H9 (cell line): ENCODE data around the gene HSD17B12. TPM values are rescaled to one million over a fixed set of nuclear protein-coding genes. Genes with fewer than 3 reads are reported as not detected.

Experiments
- DNase-seq: peaks from one replicate; pipeline ENCODE4 v3.0.0-alpha.2; 2017
- H2AFZ ChIP-seq: one replicate; pipeline ENCODE4 v1.6.1; 2013; ENCODE audit warnings: mild to moderate bottlenecking, low read length, control low read depth, moderate library complexity
- H2AK5ac ChIP-seq: 2 replicates; pipeline ENCODE4 v1.6.1; 2013; ENCODE audit warnings: low read length, control low read depth, mixed read lengths; ENCODE audit not compliant: insufficient read length
- H2BK120ac ChIP-seq: one replicate; pipeline ENCODE4 v1.6.1; 2013; ENCODE audit warnings: low read depth, mild to moderate bottlenecking, low read length, control low read depth, inconsistent platforms; ENCODE audit not compliant: poor library complexity, severe bottlenecking
- H2BK12ac ChIP-seq: 2 replicates; pipeline ENCODE4 v1.6.1; 2013; ENCODE audit warnings: low read length, control low read depth, mixed read lengths, low read depth; ENCODE audit not compliant: insufficient read length
- H2BK15ac ChIP-seq: 2 replicates; pipeline ENCODE4 v1.6.1; 2013; ENCODE audit warnings: low read depth, low read length, control low read depth
- H2BK20ac ChIP-seq: one replicate; pipeline ENCODE4 v1.6.1; 2013; ENCODE audit warnings: low read depth, mild to moderate bottlenecking, low read length, control low read depth, inconsistent platforms; ENCODE audit not compliant: poor library complexity, severe bottlenecking
- H2BK5ac ChIP-seq: 2 replicates; pipeline ENCODE4 v1.6.1; 2013; ENCODE audit warnings: low read length, control low read depth, mixed read lengths; ENCODE audit not compliant: insufficient read length
- H3K14ac ChIP-seq: 2 replicates; pipeline ENCODE4 v1.6.1; 2013; ENCODE audit warnings: low read length, control low read depth; ENCODE audit not compliant: insufficient read depth
- H3K18ac ChIP-seq: 2 replicates; pipeline ENCODE4 v1.6.1; 2013; ENCODE audit warnings: low read depth, mild to moderate bottlenecking, mixed read lengths, low read length, control low read depth; ENCODE audit not compliant: insufficient read length
- H3K23ac ChIP-seq: 2 replicates; pipeline ENCODE4 v1.6.1; 2013; ENCODE audit warnings: low read length, control low read depth, mixed read lengths, low read depth; ENCODE audit not compliant: insufficient read length
- H3K23me2 ChIP-seq: 2 replicates; pipeline ENCODE4 v1.6.1; 2013; ENCODE audit warnings: low read depth, mild to moderate bottlenecking, mixed read lengths, low read length, control low read depth; ENCODE audit not compliant: insufficient read length, poor library complexity, severe bottlenecking
- H3K27ac ChIP-seq: 2 replicates; pipeline ENCODE4 v1.5.1; 2013; ENCODE audit warnings: low read length, control low read depth, mixed read lengths, low read depth; ENCODE audit not compliant: insufficient read length
- H3K27me3 ChIP-seq: 2 replicates; pipeline ENCODE4 v1.6.1; 2013; ENCODE audit warnings: low read length, control low read depth, inconsistent platforms; ENCODE audit not compliant: insufficient read depth
- H3K4ac ChIP-seq: 2 replicates; pipeline ENCODE4 v1.6.1; 2013; ENCODE audit warnings: low read depth, mild to moderate bottlenecking, control low read depth, inconsistent platforms, low read length, moderate library complexity
- H3K4me1 ChIP-seq: 2 replicates; pipeline ENCODE4 v1.6.1; 2013; ENCODE audit warnings: low read length, control low read depth, inconsistent platforms; ENCODE audit not compliant: insufficient read depth
- H3K4me2 ChIP-seq: 2 replicates; pipeline ENCODE4 v1.6.1; 2013; ENCODE audit warnings: low read length, control low read depth, mixed read lengths; ENCODE audit not compliant: insufficient read length, insufficient read depth
- H3K56ac ChIP-seq: 2 replicates; pipeline ENCODE4 v1.6.1; 2013; ENCODE audit warnings: low read depth, mild to moderate bottlenecking, mixed read lengths, low read length, control low read depth; ENCODE audit not compliant: insufficient read length
- H3K79me1 ChIP-seq: 2 replicates; pipeline ENCODE4 v1.6.1; 2013; ENCODE audit warnings: low read depth, mild to moderate bottlenecking, moderate library complexity, low read length, control low read depth, inconsistent platforms; ENCODE audit not compliant: insufficient read depth, poor library complexity, severe bottlenecking
- H3K79me2 ChIP-seq: 2 replicates; pipeline ENCODE4 v1.6.1; 2013; ENCODE audit warnings: low read length, control low read depth, inconsistent platforms; ENCODE audit not compliant: insufficient read depth
- H3K9ac ChIP-seq: 2 replicates; pipeline ENCODE4 v1.6.1; 2013; ENCODE audit warnings: low read length, control low read depth, mixed read lengths; ENCODE audit not compliant: insufficient read length; ENCODE audit errors: extremely low read depth
- H3K9me3 ChIP-seq: one replicate; pipeline ENCODE4 v1.6.1; 2013; ENCODE audit warnings: low read depth, low read length, inconsistent platforms; ENCODE audit not compliant: control insufficient read depth
- H3T11ph ChIP-seq: one replicate; pipeline ENCODE4 v1.6.1; 2013; ENCODE audit warnings: mild to moderate bottlenecking, low read length, control low read depth, inconsistent platforms
- H4K20me1 ChIP-seq: one replicate; pipeline ENCODE4 v1.6.1; 2013; ENCODE audit not compliant: control insufficient read depth, insufficient read length, insufficient read depth
- H4K5ac ChIP-seq: 2 replicates; pipeline ENCODE4 v1.6.1; 2013; ENCODE audit warnings: low read depth, mild to moderate bottlenecking, mixed read lengths, low read length, control low read depth; ENCODE audit not compliant: insufficient read length
- H4K8ac ChIP-seq: replicated peaks from 2 replicates; pipeline ENCODE4 v1.6.1; 2013; ENCODE audit warnings: low read length, control low read depth, mixed read lengths, low read depth; ENCODE audit not compliant: insufficient read length
- H4K91ac ChIP-seq: 2 replicates; pipeline ENCODE4 v1.6.1; 2013; ENCODE audit warnings: low read depth, mild to moderate bottlenecking, moderate library complexity, mixed read lengths, low read length, control low read depth; ENCODE audit not compliant: insufficient read length
- H3K27ac Mint-ChIP-seq, 3 experiments: 2 replicates in 2 of 3; 3 replicates in 1 of 3; pipeline ENCODE4 v1.8.0; 2020 to 2021; ENCODE audit warnings: mixed read lengths in 3 of 3, mild to moderate bottlenecking in 1 of 3, moderate library complexity in 1 of 3
- H3K27me3 Mint-ChIP-seq: 2 replicates; pipeline ENCODE4 v1.8.0; 2021; ENCODE audit warnings: low read depth, mild to moderate bottlenecking, moderate library complexity, mixed read lengths
- H3K36me3 Mint-ChIP-seq, 3 experiments: 2 replicates in 2 of 3; 3 replicates in 1 of 3; pipeline ENCODE4 v1.8.0; 2020 to 2021; ENCODE audit warnings: low read depth in 3 of 3, mixed read lengths in 3 of 3; ENCODE audit not compliant: insufficient read depth in 1 of 3
- H3K4me1 Mint-ChIP-seq, 2 experiments: 2 replicates each; pipeline ENCODE4 v1.8.0; 2020; ENCODE audit warnings: mixed read lengths in 2 of 2
- H3K4me3 Mint-ChIP-seq, 2 experiments: 2 replicates in 1 of 2; 3 replicates in 1 of 2; pipeline ENCODE4 v1.8.0; 2020 to 2021; ENCODE audit warnings: mild to moderate bottlenecking in 2 of 2, mixed read lengths in 2 of 2, moderate library complexity in 1 of 2
- H3K9me3 Mint-ChIP-seq, 2 experiments: 2 replicates in 1 of 2; 3 replicates in 1 of 2; pipeline ENCODE4 v1.8.0; 2020; ENCODE audit warnings: mild to moderate bottlenecking in 2 of 2, mixed read lengths in 2 of 2, moderate library complexity in 1 of 2
- WGBS: extraction: QIAGEN DNeasy Blood & Tissue Kit; methylation state at CpG from one replicate; pipeline ENCODE4 v1.1.7; 2013; ENCODE audit warnings: missing lambda C conversion rate, low lambda C conversion rate, mixed read lengths; ENCODE audit not compliant: insufficient read length; ENCODE audit errors: extremely low coverage; 5-methylcytosine and 5-hydroxymethylcytosine counted together
- total RNA-seq: library from RNA; stranded (reverse); gene quantifications from 2 replicates; pipeline ENCODE4 v1.2.1, GENCODE V29; 2021
- TF ChIP-seq, protein P1 (sequence below): fragments of 200-600 bp; sonication (generic); conservative IDR thresholded peaks from 3 replicates; pipeline ENCODE4 v1.8.0; 2021; ENCODE audit warnings: antibody characterized with exemption, mild to moderate bottlenecking

The HSD17B12 gene
- total RNA-seq, 1 experiment from 2014 or later, result 111 TPM

DNA sequence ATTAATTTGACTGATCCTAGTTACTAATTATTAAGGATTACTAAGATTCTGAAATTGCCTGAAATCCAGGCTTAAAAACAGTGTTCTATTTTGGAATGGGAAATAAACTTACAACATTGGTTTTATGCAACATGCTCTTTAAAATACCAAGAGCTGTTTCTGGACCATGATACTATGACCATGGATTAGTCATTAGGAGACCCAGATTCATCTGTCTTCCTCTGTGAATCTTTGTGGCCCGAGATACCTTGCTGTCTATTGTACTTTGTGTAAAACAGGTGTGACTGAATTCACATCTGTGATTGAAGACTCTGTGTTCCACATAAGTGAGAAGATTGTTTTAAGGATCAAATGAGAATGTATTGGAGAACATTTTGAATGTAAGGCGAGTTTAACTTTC is 98.8 kb downstream of the HSD17B12 start:
- DNase-seq, result no peak
- Mint-ChIP-seq H3K36me3 (peaks cover 26 to 35% (median 26%) of the 10 kb centered on the region in 3 experiments), H3K9me3 (peaks cover 17 to 27% of the 10 kb centered on the region in 2 experiments), H3K27me3 (no peaks in the 10 kb centered on the region), H3K4me3 (no peak overlapping the region), H3K27ac (no peak overlapping the region), H3K4me1 (peaks cover 0 to 3% of the 10 kb centered on the region in 2 experiments; a peak in 1 of 4 replicates)
- Histone ChIP-seq H3T11ph (no peak overlapping the region), H3K9ac (no peak overlapping the region), H2AFZ (no peak overlapping the region), H3K4me2 (no peak overlapping the region), H3K79me1 (no peaks in the 10 kb centered on the region), H2BK120ac (no peak overlapping the region), H3K4ac (no peak overlapping the region), H2BK12ac (no peak overlapping the region), H3K9me3 (no peaks in the 10 kb centered on the region), H4K91ac (no peak overlapping the region), H3K23me2 (no peaks in the 10 kb centered on the region), H2AK5ac (no peak overlapping the region), H3K23ac (no peak overlapping the region), H3K27ac (no peak overlapping the region), H2BK5ac (no peak overlapping the region), H3K56ac (no peak overlapping the region), H3K79me2 (no peaks in the 10 kb centered on the region; the same call in 1 of the 2 replicates), H2BK15ac (no peak overlapping the region), H3K18ac (no peak overlapping the region), H3K14ac (no peak overlapping the region), H4K20me1 (no peaks in the 10 kb centered on the region), H4K8ac (no peak overlapping the region), H3K27me3 (no peaks in the 10 kb centered on the region), H2BK20ac (no peak overlapping the region), H3K4me1 (no peaks in the 10 kb centered on the region), H4K5ac (no peak overlapping the region)
- TF ChIP-seq, protein P1, sequence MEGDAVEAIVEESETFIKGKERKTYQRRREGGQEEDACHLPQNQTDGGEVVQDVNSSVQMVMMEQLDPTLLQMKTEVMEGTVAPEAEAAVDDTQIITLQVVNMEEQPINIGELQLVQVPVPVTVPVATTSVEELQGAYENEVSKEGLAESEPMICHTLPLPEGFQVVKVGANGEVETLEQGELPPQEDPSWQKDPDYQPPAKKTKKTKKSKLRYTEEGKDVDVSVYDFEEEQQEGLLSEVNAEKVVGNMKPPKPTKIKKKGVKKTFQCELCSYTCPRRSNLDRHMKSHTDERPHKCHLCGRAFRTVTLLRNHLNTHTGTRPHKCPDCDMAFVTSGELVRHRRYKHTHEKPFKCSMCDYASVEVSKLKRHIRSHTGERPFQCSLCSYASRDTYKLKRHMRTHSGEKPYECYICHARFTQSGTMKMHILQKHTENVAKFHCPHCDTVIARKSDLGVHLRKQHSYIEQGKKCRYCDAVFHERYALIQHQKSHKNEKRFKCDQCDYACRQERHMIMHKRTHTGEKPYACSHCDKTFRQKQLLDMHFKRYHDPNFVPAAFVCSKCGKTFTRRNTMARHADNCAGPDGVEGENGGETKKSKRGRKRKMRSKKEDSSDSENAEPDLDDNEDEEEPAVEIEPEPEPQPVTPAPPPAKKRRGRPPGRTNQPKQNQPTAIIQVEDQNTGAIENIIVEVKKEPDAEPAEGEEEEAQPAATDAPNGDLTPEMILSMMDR, result no peak
- WGBS, result no CpG with 5 or more reads among the region's 2 CpGs
